GM21367 (cell line): ENCODE results near the gene ARMC3.
"Not testable (repeated sequence)": the region's sequence is repeated elsewhere in the genome, so short reads cannot be mapped to it uniquely, and the experiment has no call there.

Experiments used
- ATAC-seq: cut with Tn5 transposase; IDR thresholded peaks from one replicate; pipeline ENCODE4 v1.9.1; 2021; ENCODE audit not compliant: unreplicated experiment

The ARMC3 gene

DNA sequence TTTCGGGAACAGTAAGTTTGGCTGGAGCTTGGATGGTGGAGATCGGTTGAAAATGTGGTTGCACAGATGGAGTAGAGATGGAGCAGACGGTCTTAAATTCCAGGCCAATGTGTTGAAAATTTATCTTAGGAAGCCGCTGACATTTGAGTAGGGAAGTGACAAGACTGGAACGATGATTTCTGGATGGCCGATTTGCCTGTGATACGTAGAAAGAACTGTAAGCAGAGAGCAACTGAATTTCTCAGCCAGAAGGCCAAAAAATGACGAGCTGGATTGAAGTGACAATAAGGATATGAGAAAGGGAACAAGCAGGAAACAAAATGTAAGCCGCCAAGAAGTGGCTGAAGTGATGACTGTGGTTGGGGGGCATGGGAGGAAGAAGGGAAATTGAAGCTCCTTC lies 687 bp upstream of the ARMC3 start:
- ATAC-seq: no peak

- not testable (repeated sequence) for ATAC-seq
Observed at GRCh38 chr10:22929053-22929452, 1.2 kb downstream of the ARMC3 start.

DNA sequence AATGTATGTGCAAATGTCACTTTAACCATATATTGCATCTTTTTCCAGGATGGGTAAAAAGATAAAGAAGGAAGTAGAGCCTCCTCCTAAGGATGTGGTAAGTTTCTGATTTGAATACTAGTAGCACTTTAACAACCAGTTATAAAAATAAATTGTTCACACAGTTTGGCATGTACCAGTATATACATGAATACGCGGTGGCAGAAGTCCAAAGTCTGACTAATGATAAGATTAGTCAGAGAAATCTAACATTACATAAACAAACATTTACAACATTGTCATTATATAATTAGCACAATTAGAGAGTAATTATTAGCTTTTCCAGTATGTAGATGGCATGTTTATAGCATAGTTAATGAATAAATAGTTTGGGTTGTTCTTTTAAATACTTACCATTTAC lies 4.1 kb downstream of the ARMC3 start:
- peak; percentile 42 for ATAC-seq

- no peak for ATAC-seq
Observed at GRCh38 chr10:22932626-22933370, 4.9 kb downstream of the ARMC3 start.

- ATAC-seq: no peak
Observed at GRCh38 chr10:22934726-22935125, 6.9 kb downstream of the ARMC3 start.

DNA sequence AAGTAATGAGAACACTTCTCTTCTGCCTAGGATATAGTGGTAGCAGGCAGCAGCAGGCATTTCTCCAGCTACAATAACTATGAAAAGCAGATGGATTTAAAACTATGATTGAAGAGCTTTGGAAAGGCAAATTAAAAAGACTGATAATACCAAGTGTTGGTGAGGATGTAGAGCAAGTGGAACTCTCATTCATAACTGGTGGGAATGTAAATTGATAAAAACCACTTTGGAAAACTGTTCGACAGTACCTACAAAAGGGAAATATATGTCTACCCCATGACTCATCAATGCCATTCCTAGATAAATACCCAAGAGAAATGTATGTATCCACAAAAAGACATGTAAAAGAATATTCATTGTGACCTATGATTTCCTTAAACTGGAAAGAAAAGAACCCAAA lies 14.6 kb downstream of the ARMC3 start:
- ATAC-seq: no peak

DNA sequence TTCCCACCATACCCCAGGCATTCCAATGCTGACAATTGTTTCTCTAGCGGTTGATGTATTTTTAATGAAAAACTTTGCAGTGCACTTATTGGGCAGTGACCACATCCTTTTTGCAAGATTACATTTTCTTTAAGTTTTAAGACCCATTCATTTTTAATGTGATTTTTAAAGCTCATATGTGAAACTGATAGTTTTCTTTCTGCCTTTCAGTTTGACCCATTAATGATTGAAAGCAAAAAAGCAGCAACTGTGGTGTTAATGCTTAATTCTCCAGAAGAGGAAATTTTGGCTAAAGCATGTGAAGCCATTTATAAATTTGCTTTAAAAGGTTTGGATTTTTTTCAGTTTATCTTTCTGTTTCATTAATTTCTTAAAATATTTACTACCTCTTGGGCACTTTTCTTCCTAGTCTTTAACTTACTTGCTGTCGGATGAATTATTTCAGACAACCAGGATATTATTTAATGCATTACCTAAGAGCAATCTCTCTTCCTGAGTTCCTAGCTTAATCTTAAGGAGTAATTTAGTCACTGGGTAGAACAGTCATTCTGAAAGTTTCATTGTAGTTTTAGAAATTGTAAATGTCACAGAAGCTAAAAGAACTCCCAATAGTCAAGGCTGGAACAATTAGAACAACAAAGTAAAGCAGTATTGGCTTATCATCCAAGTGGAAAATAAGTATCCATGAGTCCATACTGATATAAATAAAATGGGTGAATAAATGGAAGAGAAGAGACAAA lies 18.3 kb downstream of the ARMC3 start:
- no peak for ATAC-seq

DNA sequence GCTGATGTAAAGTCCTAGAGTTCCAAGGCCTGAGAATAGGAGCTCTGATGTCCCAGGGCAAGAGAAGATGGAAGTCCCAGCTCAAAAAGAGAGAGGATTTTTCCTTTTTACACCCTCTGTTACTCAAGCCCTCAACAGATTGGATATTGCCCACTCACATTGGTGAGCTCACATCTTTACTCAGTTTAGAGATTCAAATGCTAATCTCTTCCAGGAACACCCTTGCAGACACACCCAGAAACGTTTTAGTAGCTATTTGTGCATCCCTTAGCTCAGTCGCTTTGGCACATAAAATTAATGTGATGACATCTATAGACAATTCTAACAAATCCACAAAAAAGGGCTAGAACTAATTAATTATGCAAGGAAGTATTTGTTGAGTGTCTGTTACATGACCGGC lies 27.1 kb downstream of the ARMC3 start:
- ATAC-seq: no peak

DNA sequence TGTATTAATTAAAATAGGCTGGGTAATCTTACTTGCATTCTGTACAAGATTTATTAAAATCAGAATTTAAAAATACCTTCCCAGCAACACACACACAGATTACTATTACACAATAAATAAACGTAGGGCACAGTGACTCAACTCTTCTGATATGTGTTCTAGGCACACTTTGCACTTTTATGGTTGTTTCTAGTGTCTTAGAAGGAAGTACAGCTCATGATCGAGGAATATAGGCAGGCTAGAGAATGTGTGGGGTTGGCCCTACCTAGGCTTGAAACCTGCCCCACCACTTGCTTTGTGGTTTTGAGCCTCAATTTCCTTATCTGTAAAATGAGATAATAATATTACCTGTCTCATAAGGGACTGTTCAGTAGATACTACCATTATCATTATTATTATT lies 30.5 kb downstream of the ARMC3 start:
- no peak for ATAC-seq

DNA sequence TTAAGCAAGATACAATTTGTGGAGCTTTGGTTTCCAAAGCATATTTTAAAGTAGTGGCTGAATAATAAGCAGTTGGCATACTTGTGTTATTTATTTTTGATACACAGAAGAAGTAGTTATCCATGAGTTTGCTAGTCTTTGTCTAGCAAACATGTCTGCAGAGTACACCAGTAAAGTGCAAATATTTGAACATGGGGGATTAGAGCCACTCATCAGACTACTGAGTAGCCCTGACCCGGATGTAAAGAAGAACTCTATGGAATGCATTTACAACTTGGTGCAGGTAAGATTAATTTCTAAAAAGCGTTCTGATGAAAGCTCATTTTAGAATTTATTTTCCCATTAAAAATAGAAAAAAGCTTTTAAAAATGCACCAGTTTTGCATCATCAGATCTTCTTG lies 31.4 kb downstream of the ARMC3 start:
- no peak for ATAC-seq

DNA sequence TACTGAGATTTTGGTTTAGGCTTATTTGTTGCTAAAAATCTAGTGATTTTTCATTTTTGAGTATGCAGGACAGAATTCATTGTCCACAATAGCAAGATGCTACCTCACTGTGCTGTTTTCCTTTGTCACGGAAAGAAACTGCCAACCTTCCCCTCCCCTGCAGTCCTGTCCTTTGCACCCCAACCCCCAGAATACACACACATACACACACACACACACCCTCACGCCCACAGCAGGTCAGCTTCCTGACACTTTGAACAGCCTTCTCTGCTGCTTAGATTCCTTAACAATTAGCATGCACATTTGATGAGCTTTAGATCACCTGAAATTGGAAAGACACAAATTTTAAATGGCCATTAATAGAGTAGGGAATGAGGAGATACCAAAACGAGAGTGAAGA lies 32.1 kb downstream of the ARMC3 start:
- no peak for ATAC-seq

- no peak for ATAC-seq
Observed at GRCh38 chr10:22962817-22963216, 35.0 kb downstream of the ARMC3 start.

GRCh38 chr10:22969704-22970103 lies 41.9 kb downstream of the ARMC3 start:
- no peak for ATAC-seq

DNA sequence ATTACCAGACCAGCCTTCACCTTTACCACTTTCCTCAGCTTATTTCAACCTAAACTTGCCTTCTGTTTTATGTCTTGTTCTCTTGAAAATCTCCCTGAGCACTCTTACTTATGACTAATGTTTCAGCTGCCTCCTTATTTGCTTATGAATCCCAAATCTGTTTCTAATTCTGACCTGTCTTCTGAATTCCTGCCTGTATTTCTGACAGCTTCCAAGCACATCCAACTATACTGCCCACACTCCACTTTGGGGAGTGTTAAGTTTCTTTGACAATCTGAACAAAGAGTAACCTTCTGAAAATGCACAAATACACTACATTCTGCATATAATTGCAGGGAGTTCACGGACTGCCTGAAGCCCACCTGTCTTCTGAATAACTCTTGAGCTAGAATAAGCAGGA lies 48.7 kb downstream of the ARMC3 start:
- ATAC-seq: no peak

DNA sequence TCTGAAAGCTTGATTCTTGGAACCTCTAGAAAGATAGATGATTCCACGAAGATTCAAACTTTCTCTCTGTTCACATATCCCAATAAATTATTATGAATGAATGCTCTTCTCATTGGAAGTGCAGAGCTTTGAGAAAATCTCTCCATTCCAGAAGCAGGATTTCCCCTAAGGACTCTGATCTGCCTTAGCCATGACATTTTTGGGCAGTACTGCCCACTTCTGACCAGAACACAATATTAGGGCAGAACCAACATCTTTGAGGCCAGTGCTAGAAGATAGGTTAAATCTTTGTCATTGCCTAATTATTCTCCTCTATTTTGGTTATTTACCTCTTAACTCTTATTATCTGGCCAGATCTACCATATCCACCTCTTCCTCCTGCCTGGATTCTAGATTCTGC lies 49.9 kb downstream of the ARMC3 start:
- ATAC-seq: no peak

DNA sequence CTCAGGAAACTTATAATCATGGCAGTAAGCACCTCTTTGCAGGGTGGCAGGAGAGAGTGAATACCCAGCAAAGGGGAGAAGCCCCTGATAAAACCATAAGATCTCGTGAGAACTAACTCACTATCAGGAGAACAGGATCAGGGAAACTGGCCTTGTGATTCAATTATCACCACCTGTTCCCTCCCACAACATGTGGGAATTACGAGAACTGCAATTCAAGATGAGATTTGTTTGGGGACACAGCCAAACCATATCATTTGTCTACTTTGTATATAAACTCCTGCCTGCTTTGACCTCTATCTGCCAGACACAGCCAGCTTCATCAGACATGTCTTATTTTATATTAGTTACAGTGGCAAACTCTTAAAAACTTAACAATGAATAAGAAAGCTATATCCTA lies 50.4 kb downstream of the ARMC3 start:
- no peak for ATAC-seq

DNA sequence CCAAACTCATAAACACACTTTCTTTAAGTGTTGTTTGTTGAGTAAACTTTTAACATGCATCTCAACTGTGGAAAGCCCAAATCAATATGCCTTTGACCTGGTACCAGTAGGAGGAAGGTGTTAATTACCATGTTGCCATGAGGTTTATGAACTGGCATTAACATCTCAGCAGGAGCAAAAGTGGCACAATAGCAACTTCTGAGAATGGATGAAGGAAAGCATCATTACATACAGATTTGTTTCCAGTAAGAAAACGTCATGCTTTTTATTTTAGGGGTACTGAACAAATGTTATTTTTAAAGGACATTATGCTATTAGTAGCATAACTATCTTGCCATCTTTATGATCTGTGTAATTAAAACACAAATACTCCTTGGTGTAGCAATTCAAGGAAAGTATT lies 51.1 kb downstream of the ARMC3 start:
- ATAC-seq: no peak

GRCh38 chr10:22980822-22981221 lies 53.0 kb downstream of the ARMC3 start:
- no peak for ATAC-seq

GRCh38 chr10:22984066-22984465 lies 56.2 kb downstream of the ARMC3 start:
- ATAC-seq: no peak

- peak; percentile 66 for ATAC-seq
Observed at GRCh38 chr10:22986771-22987542, 59.1 kb downstream of the ARMC3 start.

GRCh38 chr10:22988581-22989360 lies 60.9 kb downstream of the ARMC3 start:
- ATAC-seq: peak; percentile 55
